ENCODE data around the gene NRXN3. TPM values are rescaled to one million over a fixed set of nuclear protein-coding genes. Genes with fewer than 3 reads are reported as not detected.

The NRXN3 gene
- total and polyA plus RNA-seq, 5 donors from 2014 or later: not detected

- H3K27ac Mint-ChIP-seq: no peak overlapping the region
- ATAC-seq (ENCODE audit: low read depth in 2 of 2) (no peak), DNase-seq (no peak)
- peaks cover 0 to 12% (median 3%) of the 10 kb centered on the region in 7 donors for H3K9me3 Mint-ChIP-seq
- H3K4me1 Mint-ChIP-seq: no peaks in the 10 kb centered on the region
- Histone ChIP-seq H3K9me3 (ENCODE audit: control insufficient read depth in 2 of 2, low read length in 2 of 2) (no peaks in the 10 kb centered on the region), H3K27me3 (ENCODE audit: control insufficient read depth, insufficient read depth, low read length) (no peaks in the 10 kb centered on the region), H3K36me3 (ENCODE audit: control insufficient read depth, insufficient read depth, low read length) (no peaks in the 10 kb centered on the region), H3K27ac (ENCODE audit: insufficient read depth, low read length, poor library complexity, severe bottlenecking) (no peak overlapping the region), H3K4me3 (ENCODE audit: low read depth, low read length) (no peak overlapping the region), H3K4me1 (ENCODE audit: control insufficient read depth, insufficient read depth, low read length, poor library complexity, severe bottlenecking) (no peaks in the 10 kb centered on the region)
- no peak overlapping the region for H3K4me3 Mint-ChIP-seq
- no peaks in the 10 kb centered on the region for H3K36me3 Mint-ChIP-seq
- H3K27me3 Mint-ChIP-seq: no peaks in the 10 kb centered on the region
These were observed 1248.7 kb downstream of the NRXN3 start for GRCh38 chr14:79418649-79419415.

- no peak for ATAC-seq (ENCODE audit: low read depth in 2 of 2)
- Mint-ChIP-seq H3K4me1 (no peaks in the 10 kb centered on the region), H3K27ac (no peak overlapping the region), H3K36me3 (no peaks in the 10 kb centered on the region), H3K4me3 (no peak overlapping the region), H3K27me3 (no peaks in the 10 kb centered on the region), H3K9me3 (peaks cover 0 to 12% (median 3%) of the 10 kb centered on the region in 7 donors)
- no peaks in the 10 kb centered on the region for H3K27me3 ChIP-seq (ENCODE audit: control insufficient read depth, insufficient read depth, low read length)
- H3K36me3 ChIP-seq (ENCODE audit: control insufficient read depth, insufficient read depth, low read length): no peaks in the 10 kb centered on the region
- H3K27ac ChIP-seq (ENCODE audit: insufficient read depth, low read length, poor library complexity, severe bottlenecking): no peak overlapping the region
- no peak for DNase-seq
- H3K9me3 ChIP-seq (ENCODE audit: control insufficient read depth in 2 of 2, low read length in 2 of 2): no peaks in the 10 kb centered on the region
- H3K4me3 ChIP-seq (ENCODE audit: low read depth, low read length): no peak overlapping the region
- no peaks in the 10 kb centered on the region for H3K4me1 ChIP-seq (ENCODE audit: control insufficient read depth, insufficient read depth, low read length, poor library complexity, severe bottlenecking)
These were observed 1249.6 kb downstream of the NRXN3 start for GRCh38 chr14:79419571-79420327.

GRCh38 chr14:79420725-79421124 lies 1250.6 kb downstream of the NRXN3 start:
- Mint-ChIP-seq H3K36me3 (no peaks in the 10 kb centered on the region), H3K4me1 (no peaks in the 10 kb centered on the region), H3K9me3 (peaks cover 0 to 12% (median 2%) of the 10 kb centered on the region in 7 donors), H3K27me3 (no peaks in the 10 kb centered on the region), H3K27ac (no peak overlapping the region), H3K4me3 (no peak overlapping the region)
- Histone ChIP-seq H3K4me1 (ENCODE audit: control insufficient read depth, insufficient read depth, low read length, poor library complexity, severe bottlenecking) (no peaks in the 10 kb centered on the region), H3K36me3 (ENCODE audit: control insufficient read depth, insufficient read depth, low read length) (no peaks in the 10 kb centered on the region), H3K27me3 (ENCODE audit: control insufficient read depth, insufficient read depth, low read length) (no peaks in the 10 kb centered on the region), H3K4me3 (ENCODE audit: low read depth, low read length) (no peak overlapping the region), H3K27ac (ENCODE audit: insufficient read depth, low read length, poor library complexity, severe bottlenecking) (no peak overlapping the region), H3K9me3 (ENCODE audit: control insufficient read depth in 2 of 2, low read length in 2 of 2) (no peaks in the 10 kb centered on the region)
- ATAC-seq (ENCODE audit: low read depth in 2 of 2): no peak
- DNase-seq: no peak

GRCh38 chr14:79421811-79422210 lies 1251.6 kb downstream of the NRXN3 start:
- ATAC-seq (ENCODE audit: low read depth in 2 of 2): no peak
- H3K27me3 Mint-ChIP-seq: no peaks in the 10 kb centered on the region

GRCh38 chr14:79424462-79424861 lies 1254.3 kb downstream of the NRXN3 start:
- no peaks in the 10 kb centered on the region for H3K4me1 ChIP-seq (ENCODE audit: control insufficient read depth, insufficient read depth, low read length, poor library complexity, severe bottlenecking)
- Mint-ChIP-seq H3K4me1 (no peaks in the 10 kb centered on the region), H3K27me3 (no peaks in the 10 kb centered on the region), H3K36me3 (no peaks in the 10 kb centered on the region), H3K9me3 (peaks cover 0 to 5% (median 3%) of the 10 kb centered on the region in 7 donors), H3K27ac (no peak overlapping the region), H3K4me3 (no peak overlapping the region)
- H3K36me3 ChIP-seq (ENCODE audit: control insufficient read depth, insufficient read depth, low read length): no peaks in the 10 kb centered on the region
- no peak overlapping the region for H3K27ac ChIP-seq (ENCODE audit: insufficient read depth, low read length, poor library complexity, severe bottlenecking)
- ATAC-seq (ENCODE audit: low read depth in 2 of 2) (no peak), DNase-seq (no peak)
- H3K4me3 ChIP-seq (ENCODE audit: low read depth, low read length): no peak overlapping the region
- no peaks in the 10 kb centered on the region for H3K9me3 ChIP-seq (ENCODE audit: control insufficient read depth in 2 of 2, low read length in 2 of 2)
- no peaks in the 10 kb centered on the region for H3K27me3 ChIP-seq (ENCODE audit: control insufficient read depth, insufficient read depth, low read length)

More at GRCh38 chr14:79421811-79422210, 1251.6 kb downstream of the NRXN3 start:
- no peak overlapping the region for H3K27ac ChIP-seq (ENCODE audit: insufficient read depth, low read length, poor library complexity, severe bottlenecking)
- Mint-ChIP-seq H3K27ac (no peak overlapping the region), H3K4me1 (no peaks in the 10 kb centered on the region), H3K36me3 (no peaks in the 10 kb centered on the region), H3K4me3 (no peak overlapping the region), H3K9me3 (peaks cover 0 to 12% (median 6%) of the 10 kb centered on the region in 7 donors)
- no peaks in the 10 kb centered on the region for H3K27me3 ChIP-seq (ENCODE audit: control insufficient read depth, insufficient read depth, low read length)
- H3K4me1 ChIP-seq (ENCODE audit: control insufficient read depth, insufficient read depth, low read length, poor library complexity, severe bottlenecking): no peaks in the 10 kb centered on the region
- no peak overlapping the region for H3K4me3 ChIP-seq (ENCODE audit: low read depth, low read length)
- H3K36me3 ChIP-seq (ENCODE audit: control insufficient read depth, insufficient read depth, low read length): no peaks in the 10 kb centered on the region
- no peaks in the 10 kb centered on the region for H3K9me3 ChIP-seq (ENCODE audit: control insufficient read depth in 2 of 2, low read length in 2 of 2)
- DNase-seq: no peak

- Mint-ChIP-seq H3K27ac (no peak overlapping the region), H3K4me1 (no peaks in the 10 kb centered on the region), H3K9me3 (peaks cover 0 to 10% (median 3%) of the 10 kb centered on the region in 7 donors), H3K4me3 (no peak overlapping the region), H3K27me3 (no peaks in the 10 kb centered on the region), H3K36me3 (no peaks in the 10 kb centered on the region)
- Histone ChIP-seq H3K4me3 (ENCODE audit: low read depth, low read length) (no peak overlapping the region), H3K27ac (ENCODE audit: insufficient read depth, low read length, poor library complexity, severe bottlenecking) (no peak overlapping the region), H3K36me3 (ENCODE audit: control insufficient read depth, insufficient read depth, low read length) (no peaks in the 10 kb centered on the region), H3K9me3 (ENCODE audit: control insufficient read depth in 2 of 2, low read length in 2 of 2) (no peaks in the 10 kb centered on the region), H3K4me1 (ENCODE audit: control insufficient read depth, insufficient read depth, low read length, poor library complexity, severe bottlenecking) (no peaks in the 10 kb centered on the region), H3K27me3 (ENCODE audit: control insufficient read depth, insufficient read depth, low read length) (no peaks in the 10 kb centered on the region)
- no peak for DNase-seq
- no peak for ATAC-seq (ENCODE audit: low read depth in 2 of 2)
These were observed 1256.1 kb downstream of the NRXN3 start for GRCh38 chr14:79426103-79426755.

GRCh38 chr14:79432640-79433039 lies 1262.5 kb downstream of the NRXN3 start:
- DNase-seq: no peak
- Mint-ChIP-seq H3K27me3 (no peaks in the 10 kb centered on the region), H3K4me1 (no peaks in the 10 kb centered on the region), H3K4me3 (no peak overlapping the region), H3K27ac (no peak overlapping the region), H3K36me3 (no peaks in the 10 kb centered on the region), H3K9me3 (peaks cover 0 to 8% (median 2%) of the 10 kb centered on the region in 7 donors)
- Histone ChIP-seq H3K36me3 (ENCODE audit: control insufficient read depth, insufficient read depth, low read length) (no peaks in the 10 kb centered on the region), H3K4me1 (ENCODE audit: control insufficient read depth, insufficient read depth, low read length, poor library complexity, severe bottlenecking) (no peaks in the 10 kb centered on the region), H3K27ac (ENCODE audit: insufficient read depth, low read length, poor library complexity, severe bottlenecking) (no peak overlapping the region), H3K9me3 (ENCODE audit: control insufficient read depth in 2 of 2, low read length in 2 of 2) (no peaks in the 10 kb centered on the region), H3K4me3 (ENCODE audit: low read depth, low read length) (no peak overlapping the region), H3K27me3 (ENCODE audit: control insufficient read depth, insufficient read depth, low read length) (no peaks in the 10 kb centered on the region)
- ATAC-seq (ENCODE audit: low read depth in 2 of 2): no peak

Data from CD4-positive, CD25-positive, alpha-beta regulatory T cell (primary cell).